Pons (tissue), 1 donor: ENCODE data around the gene TNFAIP8L2.

ENCODE experiments used
- DNase-seq: peaks from one replicate; pipeline ENCODE4 v3.0.0-alpha.2; 2016; ENCODE audit warnings: low spot score

The TNFAIP8L2 gene

GRCh38 chr1:151156515-151156819 lies at the start of gene TNFAIP8L2:
Gene TNFAIP8L2 (plus strand): TSS chr1:151156649. CDS start chr1:151158698, 2,049 bp downstream.
- DNase-seq, result peak; percentile 58

- no peak for DNase-seq
Observed at GRCh38 chr1:151106894-151107293, 49.6 kb upstream of the TNFAIP8L2 start.

GRCh38 chr1:151108331-151108730 lies 48.1 kb upstream of the TNFAIP8L2 start:
- no peak for DNase-seq

GRCh38 chr1:151113877-151114276 lies 42.6 kb upstream of the TNFAIP8L2 start:
- DNase-seq, result no peak

- no peak for DNase-seq
Observed at GRCh38 chr1:151124763-151125403, 31.6 kb upstream of the TNFAIP8L2 start.

GRCh38 chr1:151128800-151129199 lies 27.6 kb upstream of the TNFAIP8L2 start:
- no peak for DNase-seq

- peak; percentile 59 for DNase-seq
Observed at GRCh38 chr1:151130987-151131586, 25.4 kb upstream of the TNFAIP8L2 start.

- no peak for DNase-seq
Observed at GRCh38 chr1:151131701-151132334, 24.6 kb upstream of the TNFAIP8L2 start.

- DNase-seq, result no peak
Observed at GRCh38 chr1:151132335-151133017, 24.0 kb upstream of the TNFAIP8L2 start.

GRCh38 chr1:151133018-151133806 lies 23.2 kb upstream of the TNFAIP8L2 start:
- DNase-seq, result no peak

GRCh38 chr1:151134396-151134795 lies 22.1 kb upstream of the TNFAIP8L2 start:
- no peak for DNase-seq

GRCh38 chr1:151134991-151135390 lies 21.5 kb upstream of the TNFAIP8L2 start:
- no peak for DNase-seq

GRCh38 chr1:151135433-151136385 lies 20.7 kb upstream of the TNFAIP8L2 start:
- no peak for DNase-seq

- DNase-seq, result no peak
Observed at GRCh38 chr1:151137789-151138188, 18.7 kb upstream of the TNFAIP8L2 start.

GRCh38 chr1:151142411-151143056 lies 13.9 kb upstream of the TNFAIP8L2 start:
- no peak for DNase-seq

- no peak for DNase-seq
Observed at GRCh38 chr1:151143057-151143435, 13.4 kb upstream of the TNFAIP8L2 start.

- no peak for DNase-seq
Observed at GRCh38 chr1:151143986-151144385, 12.5 kb upstream of the TNFAIP8L2 start.

- DNase-seq, result no peak
Observed at GRCh38 chr1:151144474-151145303, 11.8 kb upstream of the TNFAIP8L2 start.

- no peak for DNase-seq
Observed at GRCh38 chr1:151145304-151146071, 11.0 kb upstream of the TNFAIP8L2 start.
